Stimulated activated CD4-positive, alpha-beta T cell treated with anti-CD3 and anti-CD28 coated beads, TNF-alpha, amount 100 ng/mL, for 24 hours (primary cell): ENCODE results near the gene MED12L.
A peak's percentile ranks its signal among the peaks of the same experiment; 100 is the strongest.
"Not testable (repeated sequence)": the region's sequence is repeated elsewhere in the genome, so short reads cannot be mapped to it uniquely, and the experiment has no call there.

Experiments
- DNase-seq, 3 experiments: peaks; one replicate each; pipeline ENCODE4 v3.0.0-alpha.2; 2020; ENCODE audit warnings: low read depth in 3 of 3

Gene MED12L

DNA sequence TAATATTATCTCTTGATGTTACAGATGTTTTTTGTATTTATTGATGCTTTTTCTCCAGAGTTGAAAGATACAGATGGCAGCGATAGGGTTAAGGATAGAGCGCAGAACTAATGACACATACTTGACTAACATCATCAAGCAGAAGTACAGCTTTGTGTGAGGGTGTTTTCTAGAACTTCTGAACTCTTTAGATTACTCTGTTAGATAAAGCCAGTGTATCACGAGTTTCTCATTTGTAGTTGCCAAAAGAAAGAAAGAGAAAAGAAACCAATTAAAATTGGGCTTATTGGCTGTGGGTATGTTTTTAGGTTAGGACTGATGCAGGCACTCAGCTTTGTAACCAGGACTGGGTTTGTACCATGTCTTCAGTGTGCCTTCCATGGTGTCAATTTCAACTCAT lies 124.2 kb downstream of the MED12L start:
- no peak for DNase-seq

GRCh38 chr3:151210676-151211381 lies 125.4 kb downstream of the MED12L start:
- no peak for DNase-seq

DNA sequence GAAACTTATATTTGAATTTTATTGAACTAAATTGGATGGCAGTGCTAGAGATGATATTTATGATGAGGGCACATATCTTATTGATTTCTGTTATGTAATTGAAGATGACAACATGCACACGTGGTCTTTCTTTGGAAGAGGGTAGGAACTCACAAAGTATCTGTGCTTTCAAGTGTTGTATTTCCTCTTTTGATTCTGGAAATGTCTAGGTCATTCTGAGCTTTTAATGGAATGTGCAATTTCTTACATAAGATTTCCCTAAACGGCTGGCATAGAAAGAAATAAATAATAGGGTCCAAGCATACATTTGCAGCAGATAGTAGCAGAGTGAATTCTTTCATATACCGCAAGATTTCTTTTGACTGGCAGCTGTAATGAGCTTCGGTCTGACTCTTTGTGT lies 127.7 kb downstream of the MED12L start:
- no peak for DNase-seq

DNA sequence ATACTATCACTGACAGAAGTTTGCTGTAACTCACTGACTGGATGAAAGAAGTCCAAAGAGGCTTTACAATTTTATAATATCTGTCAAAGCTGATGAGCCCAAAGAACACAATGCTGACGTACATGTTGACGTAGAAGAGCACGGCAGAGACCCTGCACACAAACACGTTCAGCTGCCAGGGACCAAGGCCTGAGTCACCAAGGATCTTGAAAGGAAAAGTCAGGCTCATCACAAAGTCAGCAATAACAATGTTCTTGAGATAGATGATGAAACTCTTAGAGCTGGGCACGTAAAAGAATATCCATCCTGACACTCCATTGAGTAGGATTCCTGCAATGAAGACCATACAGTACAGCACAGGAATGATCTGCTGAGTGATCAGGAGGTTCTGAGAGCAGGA lies 128.4 kb downstream of the MED12L start:
- no peak for DNase-seq

GRCh38 chr3:151214459-151214858 lies 129.0 kb downstream of the MED12L start:
- no peak for DNase-seq

- DNase-seq = no peak
These were observed 131.5 kb downstream of the MED12L start for GRCh38 chr3:151216641-151217607.

DNA sequence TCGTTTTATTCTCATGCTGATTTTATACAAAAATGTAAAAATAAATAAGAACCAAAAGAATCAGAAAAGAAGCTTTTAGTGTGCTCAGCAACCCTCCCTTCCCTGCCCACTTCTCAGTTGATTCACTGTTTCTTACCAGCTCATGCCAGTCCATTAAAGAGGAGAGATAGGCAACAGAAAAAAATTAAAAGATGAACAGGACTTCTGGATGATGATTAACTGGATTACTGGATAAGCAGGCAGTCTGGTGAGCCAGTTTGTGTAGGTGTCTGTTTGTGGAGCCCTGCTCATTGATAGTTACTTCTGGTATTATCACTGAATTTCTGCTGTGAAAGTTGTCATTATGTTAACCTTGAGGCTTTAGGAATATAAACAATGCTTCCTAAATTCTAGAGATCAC lies 132.7 kb downstream of the MED12L start:
- DNase-seq = no peak

DNA sequence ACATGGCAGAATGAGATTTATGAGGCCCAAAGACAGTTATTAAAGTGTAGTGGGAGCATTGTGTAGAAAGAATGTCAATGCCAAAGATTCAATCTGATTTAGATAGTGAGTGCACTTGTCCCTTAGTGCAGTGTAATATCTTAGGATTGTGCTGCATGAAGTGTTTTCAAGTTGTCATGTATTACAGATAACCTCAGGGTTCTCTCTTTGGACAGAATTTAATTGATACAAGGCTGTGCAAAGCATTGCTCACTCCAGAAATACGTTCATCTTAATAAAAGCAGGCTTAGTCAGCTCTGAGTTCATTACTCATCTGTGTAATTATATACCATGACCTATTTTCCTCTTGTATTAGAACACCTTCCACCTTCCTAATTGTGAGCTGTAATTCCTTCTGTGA lies 133.6 kb downstream of the MED12L start:
- DNase-seq = no peak

- DNase-seq = no peak
These were observed 138.9 kb downstream of the MED12L start for GRCh38 chr3:151224268-151224866.

- DNase-seq = no peak
These were observed 139.8 kb downstream of the MED12L start for GRCh38 chr3:151225040-151225975.

DNA sequence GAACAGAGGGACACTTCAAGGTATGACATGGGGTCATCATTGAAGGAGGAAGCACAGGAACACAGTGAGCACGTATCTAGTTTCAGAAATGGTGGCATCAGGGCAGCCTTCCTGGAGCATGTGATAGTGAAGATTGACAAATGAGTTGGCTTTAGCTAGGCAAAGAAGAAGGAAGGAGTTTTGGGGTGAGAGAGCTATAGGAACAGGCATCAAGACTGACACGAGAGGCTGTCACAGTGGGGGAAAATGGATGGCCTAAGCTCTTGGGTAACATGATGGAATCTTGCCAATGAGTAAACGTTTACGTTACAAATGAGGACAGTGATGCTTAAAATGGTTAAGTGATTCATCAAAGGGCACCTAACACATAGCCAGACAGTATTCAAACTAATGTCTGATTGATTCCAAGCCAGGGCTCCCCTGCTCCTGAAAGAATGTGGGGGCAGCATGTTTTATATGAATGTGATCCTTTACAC lies 140.7 kb downstream of the MED12L start:
- no peak for DNase-seq

DNA sequence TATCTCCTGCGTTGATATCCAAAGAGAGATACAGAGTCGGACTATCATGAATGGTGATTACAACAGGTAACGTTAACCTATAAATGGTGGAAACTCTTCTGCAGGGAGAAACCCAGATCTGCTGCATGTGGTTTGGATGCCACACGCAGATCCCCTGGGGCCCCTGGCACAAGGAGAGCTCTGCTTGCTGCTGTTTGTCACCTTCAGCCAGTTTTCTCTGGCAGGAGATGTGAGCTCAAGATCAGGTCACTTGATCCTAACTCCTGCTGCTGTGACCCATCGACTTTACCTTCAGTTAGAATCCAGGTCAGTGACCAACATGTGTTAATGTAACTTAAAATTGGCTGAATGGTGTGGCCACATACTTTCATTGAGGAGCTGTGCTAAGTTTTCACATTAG lies 141.4 kb downstream of the MED12L start:
- DNase-seq = no peak

GRCh38 chr3:151227266-151227806 lies 141.9 kb downstream of the MED12L start:
- no peak for DNase-seq

DNA sequence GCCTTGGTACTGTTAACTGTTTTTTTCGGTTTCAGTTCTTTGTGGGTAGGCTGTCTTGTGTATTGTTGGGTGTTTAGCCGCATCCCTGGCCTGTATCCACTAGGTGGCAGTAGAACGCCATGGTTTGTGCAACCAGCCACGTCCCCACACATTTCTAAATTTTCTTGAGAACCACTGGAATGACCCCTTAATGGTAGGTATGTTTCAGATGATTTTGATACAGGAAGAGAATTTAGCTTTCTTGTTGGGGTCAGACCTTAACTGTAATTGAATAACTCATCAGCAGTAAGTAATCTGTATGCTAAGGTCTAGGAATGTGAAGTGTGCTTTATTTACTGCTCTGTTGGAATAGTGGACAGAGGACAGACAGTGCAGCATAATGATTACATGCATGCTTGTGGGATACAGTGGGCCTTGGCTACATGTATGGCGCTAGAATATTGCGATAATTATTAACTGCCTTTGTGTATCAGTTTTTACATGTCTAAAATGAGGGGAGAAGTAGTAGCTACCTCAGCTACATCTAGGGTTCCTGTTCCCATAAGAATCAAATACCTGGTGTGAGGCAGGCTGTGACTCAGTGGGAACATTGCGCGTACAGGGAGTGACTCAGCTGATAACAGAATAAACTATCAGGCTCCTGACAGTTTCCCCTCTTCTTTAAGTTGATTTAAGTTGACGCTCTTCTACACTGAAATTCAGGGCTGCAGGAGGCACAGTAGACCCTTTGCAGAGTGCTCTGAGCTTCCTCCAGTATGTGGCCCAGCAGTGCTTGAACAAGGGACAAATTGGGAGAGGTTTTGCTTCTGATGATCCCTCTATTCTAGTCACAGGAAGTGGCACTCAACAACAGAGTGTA lies 142.6 kb downstream of the MED12L start:
- DNase-seq = peak; percentile 54 to 77 (median 67)

DNA sequence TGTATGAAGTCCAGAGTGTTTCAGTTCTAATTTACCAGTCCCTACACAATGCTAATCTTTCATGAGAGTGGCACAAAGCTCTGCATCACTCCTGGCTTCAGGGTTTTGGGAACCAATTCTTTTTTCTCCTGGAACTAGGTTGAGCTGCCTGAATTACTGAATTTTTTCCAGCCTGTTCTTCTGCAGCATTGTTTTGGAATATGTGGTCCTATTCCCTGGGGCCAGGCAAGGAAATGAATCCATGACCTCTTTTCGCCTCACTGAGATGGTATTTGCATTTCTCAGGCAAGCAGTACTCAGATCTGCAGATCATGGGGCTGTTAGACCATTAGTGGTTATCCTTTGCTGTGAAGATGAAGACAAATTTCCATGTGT lies 143.2 kb downstream of the MED12L start:
- DNase-seq = no peak

DNA sequence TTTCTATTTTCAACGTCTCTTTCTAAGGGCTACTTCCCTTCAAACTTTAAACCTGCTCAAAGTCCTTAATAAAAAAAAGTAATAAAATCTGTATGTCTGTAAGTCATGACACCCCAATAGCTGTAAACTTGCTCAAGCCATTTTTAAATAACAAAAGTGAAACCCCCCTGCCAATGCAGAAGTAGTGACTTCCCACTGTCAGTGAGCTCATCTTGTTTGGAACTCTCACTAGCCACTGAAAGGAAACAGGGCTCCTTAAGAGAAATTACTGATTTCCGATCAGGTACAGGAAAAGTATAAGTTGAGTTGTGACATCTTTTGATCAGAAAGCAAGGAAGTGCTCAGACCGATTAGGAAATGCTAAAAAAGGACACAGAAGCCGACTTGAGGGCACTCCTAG lies 145.2 kb downstream of the MED12L start:
- no peak for DNase-seq

DNA sequence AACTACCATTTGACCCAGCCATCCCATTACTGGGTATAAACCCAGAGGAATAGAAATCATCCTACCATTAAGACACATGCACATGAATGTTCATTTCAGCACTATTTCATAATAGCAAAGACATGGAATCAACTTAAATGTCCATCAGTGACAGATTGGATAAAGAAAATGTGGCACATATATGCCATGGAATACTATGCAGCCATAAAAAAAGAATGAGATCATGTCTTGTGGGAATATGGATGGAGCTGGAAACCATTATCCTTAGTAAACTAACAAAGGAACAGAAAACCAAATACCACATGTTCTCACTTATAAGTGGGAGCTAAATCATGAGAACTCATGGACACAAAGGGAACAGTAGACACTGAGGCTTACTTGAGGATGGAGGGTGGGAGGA lies 146.9 kb downstream of the MED12L start:
- not testable (repeated sequence) for DNase-seq

DNA sequence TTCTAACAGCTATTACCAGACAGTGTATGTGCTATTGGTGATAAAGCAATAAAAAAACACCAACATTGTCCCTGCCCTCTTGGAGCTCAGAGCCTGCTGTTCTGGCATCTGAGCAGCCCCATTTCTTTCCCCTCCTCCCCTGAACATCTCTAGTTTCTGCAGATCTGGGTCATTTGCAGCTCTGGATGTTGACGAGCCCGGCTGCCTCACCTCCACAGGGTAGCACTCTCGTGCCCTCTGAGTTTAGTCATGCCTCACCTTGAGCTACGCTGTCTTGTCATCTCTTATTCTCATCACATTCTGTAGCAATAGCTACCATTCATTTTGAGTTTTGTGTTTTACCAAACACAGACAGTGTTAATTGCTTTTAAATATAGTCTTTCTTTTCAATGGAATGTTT lies 147.5 kb downstream of the MED12L start:
- DNase-seq = no peak

GRCh38 chr3:151234825-151235224 lies 149.4 kb downstream of the MED12L start:
- DNase-seq = no peak

DNA sequence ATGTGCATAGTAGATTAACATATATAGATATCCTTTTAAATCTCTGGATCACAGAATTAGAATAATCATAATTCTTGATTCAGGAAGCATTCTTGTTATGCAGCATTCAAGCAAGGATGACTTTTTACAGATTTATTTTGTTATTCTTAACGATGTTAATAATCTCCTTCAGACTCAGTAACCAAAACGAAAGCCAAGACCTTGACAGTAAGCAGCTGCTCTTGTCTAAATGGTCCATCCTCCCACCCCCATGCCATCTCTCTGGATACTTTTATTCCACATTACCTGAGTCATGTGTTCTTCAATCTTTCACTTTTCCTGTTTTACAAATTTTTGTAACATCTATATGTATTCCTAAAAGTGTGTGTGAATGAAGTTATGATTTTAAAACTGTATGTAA lies 150.9 kb downstream of the MED12L start:
- DNase-seq = no peak
